Adrenal gland (tissue), 12 donors: ENCODE measurements around the gene NT5C2. TPM values are rescaled to one million over a fixed set of nuclear protein-coding genes. Genes with fewer than 3 reads are reported as not detected.

Experiments
- DNase-seq, 7 donors: peaks; one replicate each; pipeline ENCODE4 v3.0.0-alpha.2; 2019 to 2020
- H3K27ac ChIP-seq, 5 donors: fragments of 200-600 bp; sonication (generic) in 4 of 5; 1 replicate in 3 of 5; 2 replicates in 2 of 5; pipeline versions ENCODE4 v1.5.1 to v1.8.0; 2016 to 2020; ENCODE audit warnings: mild to moderate bottlenecking in 1 of 5
- H3K27me3 ChIP-seq: fragments of 200-600 bp; 2 replicates; pipeline ENCODE4 v1.8.0; 2021
- H3K36me3 ChIP-seq, 2 donors: fragments of 200-600 bp; replicated peaks in 1 of 2; 1 replicate in 1 of 2; 2 replicates in 1 of 2; pipeline versions ENCODE4 v1.5.1 to v1.8.0; 2018 to 2022
- H3K4me1 ChIP-seq, 2 donors: fragments of 200-600 bp; replicated peaks in 1 of 2; 1 replicate in 1 of 2; 2 replicates in 1 of 2; pipeline versions ENCODE4 v1.5.1 to v1.8.0; 2018 to 2021
- H3K4me3 ChIP-seq, 4 donors: fragments of 200-600 bp; sonication (generic) in 3 of 4; one replicate each; pipeline ENCODE4 v1.5.1; 2016 to 2018
- H3K9me3 ChIP-seq, 3 donors: fragments of 200-600 bp; sonication (generic) in 1 of 3; replicated peaks in 1 of 3; 1 replicate in 2 of 3; 2 replicates in 1 of 3; pipeline versions ENCODE4 v1.5.1 to v1.8.0; 2016 to 2021
- CTCF ChIP-seq, 6 experiments: fragments of 450-650 bp in 4 of 6; fragments of 200-600 bp in 2 of 6; sonication (generic) in 1 of 6; IDR thresholded peaks; 1 replicate in 5 of 6; 2 replicates in 1 of 6; pipeline versions ENCODE4 v1.5.1 to v1.8.0; 2016 to 2021; ENCODE audit warnings: antibody characterized with exemption in 6 of 6, mild to moderate bottlenecking in 2 of 6, moderate library complexity in 1 of 6
- POLR2A ChIP-seq, 2 donors: fragments of 450-650 bp; IDR thresholded peaks; one replicate each; pipeline ENCODE4 v1.6.1; 2017; ENCODE audit warnings: antibody characterized with exemption in 2 of 2, mild to moderate bottlenecking in 2 of 2, moderate library complexity in 1 of 2
- WGBS, 4 donors: extraction: QIAGEN DNeasy Blood & Tissue Kit in 2 of 4; methylation state at CpG; one replicate each; pipeline versions ENCODE4 v1.1.5 to v1.1.7; 2013 to 2017; 5-methylcytosine and 5-hydroxymethylcytosine counted together
- intact Hi-C, 2 donors: fragments of 100-400 bp; cut with DNase I; formaldehyde crosslinking; loops; one replicate each; pipeline versions ENCODE4 v1.14.1 to v1.15.0; 2022 to 2023
- polyA plus RNA-seq, 3 donors: library from polyadenylated mRNA; stranded (reverse); fragments of 200-250 nt in 2 of 3; fragments of 350-450 nt in 1 of 3; fragmentation: Illumina TruSeq in 1 of 3; extraction: RNeasy Lipid Tissue Mini Kit (QIAGEN cat#74804) in 1 of 3; gene quantifications; one replicate each; pipeline ENCODE4 v1.2.3, GENCODE V29; 2013 to 2014
- total RNA-seq, 9 donors: library from RNA; depleted of rRNA in 4 of 9; stranded (reverse); fragments of >200 nt in 4 of 9; fragments of 120-200 nt in 1 of 9; fragmentation: NEBNext Ultra II Directional in 1 of 9; extraction: Animal tissue kit (Norgen Biotek cat#: 25700) in 1 of 9; gene quantifications; one replicate each; pipeline versions ENCODE4 v1.1.0 to v1.2.4, GENCODE V29; 2013 to 2023
- donor health status: healthy with polysubstance abuse.
- donor health status: Bipolar disorder and iron deficiency.
- donor health status: DM: yes; HTN: yes; CAD: no.
- donor health status: DM: no; HTN: no; CAD: no.
- donor health status: DM: no; HTN: no; CAD: no.
- donor health status: DM: yes; HTN: yes; CAD: no.

NT5C2 gene
- total and polyA plus RNA-seq, 12 donors: 23.2 to 101 (median 71.1) TPM

DNA sequence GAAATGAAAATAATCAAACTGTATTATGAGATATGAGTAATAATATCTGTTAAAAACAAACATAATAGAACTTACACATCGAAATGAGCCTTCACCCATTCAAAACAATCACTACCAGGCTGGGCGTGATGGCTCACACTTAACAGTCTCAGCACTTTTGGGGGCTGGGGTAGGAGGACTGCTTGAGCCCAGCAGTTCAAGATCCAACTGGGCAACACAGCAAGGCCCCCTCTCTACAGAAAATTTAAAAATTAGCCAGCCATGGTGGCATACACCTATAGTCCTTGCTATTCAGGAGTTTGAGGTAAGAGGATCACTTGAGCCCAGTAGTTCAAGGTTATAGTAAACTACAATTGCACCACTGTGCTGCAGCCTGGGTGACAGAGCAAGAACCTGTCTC is 75.8 kb downstream of the NT5C2 start:
- intact Hi-C loops: loop anchor here in 1 of 2 donors (10.0 kb wide), 1 partner anchor 78 kb away; the partner anchor contains the start of gene NT5C2
- H3K27me3 ChIP-seq: no peaks in the 10 kb centered on the region
- no peaks in the 10 kb centered on the region for H3K9me3 ChIP-seq
- H3K27ac ChIP-seq: no peak overlapping the region
- 80 to 98% (median 94%) methylated on average over 2 of the region's 2 CpGs for WGBS, 4 donors
- DNase-seq: no peak
- H3K4me1 ChIP-seq: peaks cover 3 to 32% of the 10 kb centered on the region in 2 donors
- H3K4me3 ChIP-seq: no peak overlapping the region
- H3K36me3 ChIP-seq: no peaks in the 10 kb centered on the region
- TF ChIP-seq POLR2A (IDR thresholded peaks at IDR 0.05): no peak
- TF ChIP-seq CTCF (IDR thresholded peaks at IDR 0.05): no peak

DNA sequence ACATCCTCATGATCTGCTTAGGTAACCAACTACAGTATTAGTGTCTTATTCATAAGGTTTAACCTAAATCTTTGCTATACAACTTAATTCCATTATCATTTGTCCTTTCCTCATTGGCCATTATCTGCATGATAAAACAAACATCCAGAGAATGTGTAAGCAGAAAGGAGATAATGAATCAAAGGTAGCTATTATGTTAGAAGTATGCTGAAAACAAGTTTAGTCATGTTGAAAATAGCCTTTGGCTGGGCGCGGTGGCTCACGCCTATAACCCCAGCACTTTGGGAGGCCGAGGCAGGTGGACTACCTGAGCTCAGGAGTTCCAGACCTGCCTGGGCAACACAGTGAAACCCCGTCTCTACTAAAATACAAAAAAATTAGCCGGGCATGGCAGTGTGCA is 78.2 kb downstream of the NT5C2 start:
- no peaks in the 10 kb centered on the region for H3K36me3 ChIP-seq
- peaks cover 21 to 35% of the 10 kb centered on the region in 2 donors for H3K4me1 ChIP-seq
- H3K4me3 ChIP-seq: no peak overlapping the region
- H3K27me3 ChIP-seq: no peaks in the 10 kb centered on the region
- DNase-seq: no peak
- H3K9me3 ChIP-seq: no peaks in the 10 kb centered on the region
- no peak overlapping the region for H3K27ac ChIP-seq
- TF ChIP-seq POLR2A (IDR thresholded peaks at IDR 0.05): no peak
- TF ChIP-seq CTCF (IDR thresholded peaks at IDR 0.05): no peak
- intact Hi-C loops: loop anchor here in 1 of 2 donors (10.0 kb wide), 1 partner anchor 80 kb away; the partner anchor contains the start of gene NT5C2
- WGBS, 4 donors: 97 to 100% (median 98%) methylated on average over 6 of the region's 6 CpGs

GRCh38 chr10:103111918-103112877 is 80.9 kb downstream of the NT5C2 start:
- DNase-seq: no peak
- Histone ChIP-seq H3K27me3 (no peaks in the 10 kb centered on the region), H3K4me1 (peaks cover 26 to 36% of the 10 kb centered on the region in 2 donors), H3K4me3 (no peak overlapping the region), H3K9me3 (no peaks in the 10 kb centered on the region), H3K27ac (peak overlapping the region in 2 of 5 donors; percentile 41 to 52), H3K36me3 (no peaks in the 10 kb centered on the region)
- 79 to 89% (median 85%) methylated on average over 4 of the region's 4 CpGs for WGBS, 4 donors
- intact Hi-C loops: loop anchor here in 1 of 2 donors (10.0 kb wide), 1 partner anchor 83 kb away; the partner anchor contains the start of gene NT5C2
- TF ChIP-seq POLR2A (IDR thresholded peaks at IDR 0.05): no peak
- no peak for TF ChIP-seq CTCF (IDR thresholded peaks at IDR 0.05)
